Effector CD8-positive, alpha-beta T cell (primary cell): ENCODE results near the gene ARL5C.

ENCODE experiments used
- DNase-seq: peaks from one replicate; lab custom pipeline; 2025; lab: John Stamatoyannopoulos, UW

Gene ARL5C

GRCh38 chr17:39107973-39108372 lies 58.0 kb downstream of the ARL5C start:
- DNase-seq = no peak

GRCh38 chr17:39107155-39107554 lies 58.8 kb downstream of the ARL5C start:
- no peak for DNase-seq
